ENCODE measurements around the gene NPR1.

Gene NPR1

GRCh38 chr1:153727463-153728304, 49.2 kb downstream of the NPR1 start, which contains the start of gene INTS3:
INTS3 (plus strand) TSS chr1:153728050; CDS start chr1:153728635, 585 bp downstream.
- peaks cover 48% of the 10 kb centered on the region for H3K4me1 Mint-ChIP-seq
- peaks cover 5% of the 10 kb centered on the region for H3K27me3 Mint-ChIP-seq (ENCODE audit: low read depth, poor library complexity)
- peak; percentile 98 for DNase-seq
- peak within 1 kb of the TSS; percentile 97 for H3K27ac Mint-ChIP-seq
- TF ChIP-seq, protein P1, sequence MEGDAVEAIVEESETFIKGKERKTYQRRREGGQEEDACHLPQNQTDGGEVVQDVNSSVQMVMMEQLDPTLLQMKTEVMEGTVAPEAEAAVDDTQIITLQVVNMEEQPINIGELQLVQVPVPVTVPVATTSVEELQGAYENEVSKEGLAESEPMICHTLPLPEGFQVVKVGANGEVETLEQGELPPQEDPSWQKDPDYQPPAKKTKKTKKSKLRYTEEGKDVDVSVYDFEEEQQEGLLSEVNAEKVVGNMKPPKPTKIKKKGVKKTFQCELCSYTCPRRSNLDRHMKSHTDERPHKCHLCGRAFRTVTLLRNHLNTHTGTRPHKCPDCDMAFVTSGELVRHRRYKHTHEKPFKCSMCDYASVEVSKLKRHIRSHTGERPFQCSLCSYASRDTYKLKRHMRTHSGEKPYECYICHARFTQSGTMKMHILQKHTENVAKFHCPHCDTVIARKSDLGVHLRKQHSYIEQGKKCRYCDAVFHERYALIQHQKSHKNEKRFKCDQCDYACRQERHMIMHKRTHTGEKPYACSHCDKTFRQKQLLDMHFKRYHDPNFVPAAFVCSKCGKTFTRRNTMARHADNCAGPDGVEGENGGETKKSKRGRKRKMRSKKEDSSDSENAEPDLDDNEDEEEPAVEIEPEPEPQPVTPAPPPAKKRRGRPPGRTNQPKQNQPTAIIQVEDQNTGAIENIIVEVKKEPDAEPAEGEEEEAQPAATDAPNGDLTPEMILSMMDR (IDR thresholded peaks at IDR 0.05) = no peak
- H3K36me3 Mint-ChIP-seq (ENCODE audit: low read depth) = peaks cover 17% of the 10 kb centered on the region
- H3K4me3 Mint-ChIP-seq = peak within 1 kb of the TSS; percentile 95
- no peaks in the 10 kb centered on the region for H3K9me3 Mint-ChIP-seq

GRCh38 chr1:153728305-153729066, 50.0 kb downstream of the NPR1 start:
- H3K36me3 Mint-ChIP-seq (ENCODE audit: low read depth) = peaks cover 21% of the 10 kb centered on the region
- H3K27ac Mint-ChIP-seq = peak overlapping the region; percentile 97
- peak; percentile 54 for DNase-seq
- H3K9me3 Mint-ChIP-seq = no peaks in the 10 kb centered on the region
- H3K4me3 Mint-ChIP-seq = peak overlapping the region; percentile 95
- H3K27me3 Mint-ChIP-seq (ENCODE audit: low read depth, poor library complexity) = peaks cover 2% of the 10 kb centered on the region
- H3K4me1 Mint-ChIP-seq = peaks cover 48% of the 10 kb centered on the region
- TF ChIP-seq, protein P1 (IDR thresholded peaks at IDR 0.05) = no peak

- H3K4me3 Mint-ChIP-seq = peak overlapping the region; percentile 95
- no peaks in the 10 kb centered on the region for H3K9me3 Mint-ChIP-seq
- H3K27ac Mint-ChIP-seq = peak overlapping the region; percentile 73
- H3K27me3 Mint-ChIP-seq (ENCODE audit: low read depth, poor library complexity) = no peaks in the 10 kb centered on the region
- TF ChIP-seq, protein P1 (IDR thresholded peaks at IDR 0.05) = no peak
- DNase-seq = no peak
- peaks cover 66% of the 10 kb centered on the region for H3K4me1 Mint-ChIP-seq
- H3K36me3 Mint-ChIP-seq (ENCODE audit: low read depth) = peaks cover 35% of the 10 kb centered on the region
Observed at GRCh38 chr1:153730468-153730988, 52.0 kb downstream of the NPR1 start.

- peak overlapping the region; percentile 31 for H3K4me3 Mint-ChIP-seq
- no peaks in the 10 kb centered on the region for H3K9me3 Mint-ChIP-seq
- DNase-seq = no peak
- TF ChIP-seq, protein P1 (IDR thresholded peaks at IDR 0.05) = no peak
- peaks cover 51% of the 10 kb centered on the region for H3K36me3 Mint-ChIP-seq (ENCODE audit: low read depth)
- H3K4me1 Mint-ChIP-seq = peaks cover 45% of the 10 kb centered on the region
- H3K27me3 Mint-ChIP-seq (ENCODE audit: low read depth, poor library complexity) = no peaks in the 10 kb centered on the region
- peak overlapping the region; percentile 97 for H3K27ac Mint-ChIP-seq
Observed at GRCh38 chr1:153733970-153734369, 55.5 kb downstream of the NPR1 start.

GRCh38 chr1:153734396-153735089, 56.1 kb downstream of the NPR1 start:
- Mint-ChIP-seq H3K27ac (peak overlapping the region; percentile 97), H3K4me1 (peaks cover 39% of the 10 kb centered on the region), H3K4me3 (peak overlapping the region; percentile 31), H3K9me3 (no peaks in the 10 kb centered on the region), H3K36me3 (ENCODE audit: low read depth) (peaks cover 51% of the 10 kb centered on the region), H3K27me3 (ENCODE audit: low read depth, poor library complexity) (no peaks in the 10 kb centered on the region)
- TF ChIP-seq, protein P1 (IDR thresholded peaks at IDR 0.05) = no peak
- no peak for DNase-seq

All from nephron progenitor cell (in vitro differentiated cells).